RWPE2 (cell line): Measurements from ENCODE around the gene ZNF385A.

ENCODE experiments used
- ATAC-seq: fragments of 200-7000 bp; cut with Tn5 transposase; 3 replicates; pipeline ENCODE4 v1.9.1; 2021; ENCODE audit warnings: low read depth
- DNase-seq: peaks from one replicate; pipeline ENCODE4 v3.0.0-alpha.2; 2020; ENCODE audit warnings: low spot score
- H3K27ac ChIP-seq: fragments of 450-650 bp; 2 replicates; pipeline ENCODE4 v1.5.1; 2017; ENCODE audit warnings: mild to moderate bottlenecking; ENCODE audit not compliant: poor library complexity, severe bottlenecking
- H3K27me3 ChIP-seq: fragments of 250-450 bp; sonication (Bioruptor Pico); 2 replicates; pipeline ENCODE4 v1.5.1; 2021; ENCODE audit warnings: mild to moderate bottlenecking, moderate library complexity; ENCODE audit not compliant: insufficient read depth, poor library complexity, severe bottlenecking
- H3K36me3 ChIP-seq: fragments of 250-450 bp; sonication (Bioruptor Pico); 2 replicates; pipeline ENCODE4 v1.5.1; 2020; ENCODE audit warnings: low read depth, mild to moderate bottlenecking, moderate library complexity
- H3K4me1 ChIP-seq: fragments of 250-450 bp; sonication (Bioruptor Pico); 2 replicates; pipeline ENCODE4 v1.5.1; 2021; ENCODE audit warnings: mild to moderate bottlenecking, moderate library complexity; ENCODE audit not compliant: insufficient read depth, poor library complexity, severe bottlenecking
- H3K4me3 ChIP-seq: fragments of 250-450 bp; sonication (Bioruptor Pico); 2 replicates; pipeline ENCODE4 v1.5.1; 2021; ENCODE audit warnings: mild to moderate bottlenecking, moderate library complexity; ENCODE audit not compliant: severe bottlenecking
- H3K9me3 ChIP-seq: fragments of 250-450 bp; sonication (Bioruptor Pico); 2 replicates; pipeline ENCODE4 v1.5.1; 2021; ENCODE audit warnings: mild to moderate bottlenecking, moderate library complexity; ENCODE audit not compliant: severe bottlenecking
- TF ChIP-seq, protein P1 (sequence below): fragments of 450-650 bp; IDR thresholded peaks from one replicate; pipeline ENCODE4 v1.5.1; 2017; ENCODE audit warnings: mild to moderate bottlenecking, moderate library complexity; ENCODE audit not compliant: poor library complexity, severe bottlenecking

Gene ZNF385A

DNA sequence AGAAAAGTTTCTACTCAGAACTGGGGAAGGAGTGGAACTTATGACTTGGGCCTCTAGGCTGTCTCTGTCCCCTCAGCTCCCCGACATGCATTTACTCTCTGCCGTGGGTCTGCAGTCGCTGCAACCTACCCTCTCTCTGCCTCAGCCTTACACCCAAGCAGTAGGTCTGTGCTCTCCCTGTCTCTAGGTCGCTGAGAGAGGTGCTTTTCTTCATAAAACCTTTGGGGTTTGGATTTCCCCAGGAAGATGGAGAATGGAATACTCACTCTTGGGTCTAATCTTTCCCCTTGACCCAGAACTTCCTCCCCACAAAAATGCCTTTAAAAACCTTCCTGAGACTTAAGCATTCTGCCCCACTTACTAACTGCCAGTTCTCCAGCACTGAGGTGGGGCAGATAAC, 33.2 kb downstream of the ZNF385A start:
- Histone ChIP-seq H3K27me3 (no peaks in the 10 kb centered on the region), H3K27ac (no peak overlapping the region), H3K4me3 (no peak overlapping the region), H3K36me3 (peaks cover 55% of the 10 kb centered on the region), H3K4me1 (no peaks in the 10 kb centered on the region), H3K9me3 (no peaks in the 10 kb centered on the region)
- DNase-seq, result no peak
- TF ChIP-seq, protein P1, sequence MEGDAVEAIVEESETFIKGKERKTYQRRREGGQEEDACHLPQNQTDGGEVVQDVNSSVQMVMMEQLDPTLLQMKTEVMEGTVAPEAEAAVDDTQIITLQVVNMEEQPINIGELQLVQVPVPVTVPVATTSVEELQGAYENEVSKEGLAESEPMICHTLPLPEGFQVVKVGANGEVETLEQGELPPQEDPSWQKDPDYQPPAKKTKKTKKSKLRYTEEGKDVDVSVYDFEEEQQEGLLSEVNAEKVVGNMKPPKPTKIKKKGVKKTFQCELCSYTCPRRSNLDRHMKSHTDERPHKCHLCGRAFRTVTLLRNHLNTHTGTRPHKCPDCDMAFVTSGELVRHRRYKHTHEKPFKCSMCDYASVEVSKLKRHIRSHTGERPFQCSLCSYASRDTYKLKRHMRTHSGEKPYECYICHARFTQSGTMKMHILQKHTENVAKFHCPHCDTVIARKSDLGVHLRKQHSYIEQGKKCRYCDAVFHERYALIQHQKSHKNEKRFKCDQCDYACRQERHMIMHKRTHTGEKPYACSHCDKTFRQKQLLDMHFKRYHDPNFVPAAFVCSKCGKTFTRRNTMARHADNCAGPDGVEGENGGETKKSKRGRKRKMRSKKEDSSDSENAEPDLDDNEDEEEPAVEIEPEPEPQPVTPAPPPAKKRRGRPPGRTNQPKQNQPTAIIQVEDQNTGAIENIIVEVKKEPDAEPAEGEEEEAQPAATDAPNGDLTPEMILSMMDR, result no peak
- ATAC-seq, result no peak

DNA sequence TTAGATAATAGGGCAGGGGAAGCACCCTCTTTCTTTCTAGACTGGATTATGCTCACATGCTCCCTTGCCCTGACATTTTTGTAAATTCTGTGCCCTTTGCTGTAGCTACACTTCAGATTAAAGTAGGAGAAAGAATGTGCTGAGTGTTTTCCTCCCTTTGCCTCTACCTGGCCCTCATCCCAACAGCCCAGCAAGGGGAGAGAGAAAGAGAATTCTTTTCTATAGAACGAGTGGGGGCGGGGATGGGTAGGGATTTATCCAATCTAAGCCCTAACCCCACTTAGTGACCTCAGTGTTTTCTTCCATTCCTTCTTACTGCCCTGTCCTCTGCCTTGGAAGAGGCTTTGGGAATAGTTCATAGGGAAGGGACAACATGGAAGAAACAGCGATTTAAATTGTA, 33.8 kb downstream of the ZNF385A start:
- no peak overlapping the region for H3K4me3 ChIP-seq
- H3K9me3 ChIP-seq, result no peaks in the 10 kb centered on the region
- TF ChIP-seq, protein P1, result no peak
- no peak for ATAC-seq
- no peaks in the 10 kb centered on the region for H3K27me3 ChIP-seq
- peaks cover 59% of the 10 kb centered on the region for H3K36me3 ChIP-seq
- H3K27ac ChIP-seq, result no peak overlapping the region
- no peak for DNase-seq
- H3K4me1 ChIP-seq, result no peaks in the 10 kb centered on the region

DNA sequence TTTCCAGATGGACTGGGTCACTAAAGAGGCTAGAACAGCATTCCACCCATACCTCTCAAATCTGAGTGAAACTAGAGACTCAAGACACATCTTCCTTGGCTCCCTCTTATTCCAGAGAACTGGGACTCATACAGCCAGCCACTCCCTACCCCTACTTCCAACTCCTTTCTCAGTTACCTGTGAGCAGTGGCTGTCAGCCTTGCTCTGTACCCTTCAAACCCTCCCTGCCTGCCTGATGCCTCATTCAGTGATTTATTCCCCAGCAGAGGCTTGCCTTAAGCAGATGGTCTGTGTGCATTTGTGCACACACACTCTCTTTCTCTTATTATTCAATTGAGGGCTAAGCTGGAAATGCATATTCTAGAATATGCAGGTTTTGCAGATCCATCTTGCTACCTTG, 34.9 kb downstream of the ZNF385A start:
- TF ChIP-seq, protein P1, result no peak
- Histone ChIP-seq H3K4me3 (no peak overlapping the region), H3K4me1 (no peaks in the 10 kb centered on the region)

DNA sequence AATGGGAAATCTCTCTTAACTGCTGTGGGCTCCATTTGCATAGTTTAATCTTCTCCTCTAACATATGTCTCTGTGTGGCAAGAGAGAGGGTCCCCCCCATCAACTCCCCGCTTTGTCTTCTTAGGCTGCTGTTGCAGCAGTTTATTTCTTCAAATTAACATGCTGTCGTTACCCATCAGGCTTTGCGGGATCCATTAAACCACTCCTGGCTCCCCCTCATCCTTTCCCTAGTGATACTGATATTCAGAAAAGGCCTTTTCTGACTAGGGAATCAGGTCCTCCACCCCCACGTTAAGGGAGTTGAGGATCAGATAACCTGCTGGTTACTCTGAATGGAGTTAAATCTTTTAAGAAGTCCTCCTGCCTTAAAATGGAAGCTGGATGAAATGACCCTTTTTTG, 35.5 kb downstream of the ZNF385A start:
- H3K4me1 ChIP-seq, result no peaks in the 10 kb centered on the region
- H3K27me3 ChIP-seq, result no peaks in the 10 kb centered on the region
- ATAC-seq, result no peak
- no peak overlapping the region for H3K27ac ChIP-seq
- peaks cover 73% of the 10 kb centered on the region for H3K36me3 ChIP-seq
- TF ChIP-seq, protein P1, result no peak
- no peaks in the 10 kb centered on the region for H3K9me3 ChIP-seq
- no peak overlapping the region for H3K4me3 ChIP-seq
- DNase-seq, result no peak

More for the DNA sequence above, 34.9 kb downstream of the ZNF385A start:
- H3K36me3 ChIP-seq, result peaks cover 69% of the 10 kb centered on the region
- no peaks in the 10 kb centered on the region for H3K27me3 ChIP-seq
- H3K9me3 ChIP-seq, result no peaks in the 10 kb centered on the region
- H3K27ac ChIP-seq, result no peak overlapping the region
- ATAC-seq (no peak), DNase-seq (no peak)

DNA sequence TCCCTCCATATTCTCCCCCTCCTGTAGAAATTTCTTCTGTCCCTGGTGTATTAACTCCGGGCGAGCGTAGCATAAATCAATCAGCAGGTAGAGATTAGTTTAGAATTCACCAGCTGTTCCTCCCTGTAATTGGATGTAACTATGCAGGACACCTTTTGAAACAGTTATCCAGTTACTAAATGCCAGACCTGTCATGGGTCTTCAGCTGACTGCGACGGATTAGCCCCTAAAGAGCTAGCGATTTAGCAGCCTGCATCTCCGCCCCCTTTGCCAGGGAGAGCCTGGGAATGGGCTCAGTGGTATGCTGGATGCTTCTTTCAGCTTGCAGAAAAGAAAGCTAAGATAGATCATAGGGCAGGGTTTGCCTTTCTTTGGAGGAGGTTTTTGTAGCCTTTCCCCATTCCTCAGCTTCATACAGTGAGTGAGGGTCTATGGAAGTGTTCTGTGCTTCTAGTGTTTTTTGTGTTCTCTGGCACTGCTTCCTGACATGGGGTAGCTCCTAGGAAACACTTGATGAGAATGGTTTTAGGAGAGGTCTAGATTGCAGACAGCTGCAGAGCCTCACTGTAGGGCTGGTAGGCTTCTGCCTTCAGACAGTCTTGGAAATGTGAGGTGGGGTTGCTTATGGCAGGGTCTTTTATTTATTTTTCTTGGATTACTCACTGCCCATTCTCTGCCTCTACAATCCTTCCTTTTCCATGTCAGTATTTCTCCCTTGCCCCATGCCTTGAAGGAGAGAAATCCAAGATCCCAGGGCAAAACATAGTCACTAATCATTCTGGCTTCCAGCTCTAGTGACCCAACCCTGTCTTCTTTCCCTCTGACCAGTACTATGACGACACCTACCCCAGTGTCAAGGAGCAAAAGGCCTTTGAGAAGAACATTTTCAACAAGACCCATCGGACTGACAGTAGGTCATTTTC, 42.9 kb downstream of the ZNF385A start:
- H3K27ac ChIP-seq, result no peak overlapping the region
- H3K4me1 ChIP-seq, result no peaks in the 10 kb centered on the region
- no peak overlapping the region for H3K4me3 ChIP-seq
- DNase-seq (no peak), ATAC-seq (no peak)
- TF ChIP-seq, protein P1, result no peak
- no peaks in the 10 kb centered on the region for H3K9me3 ChIP-seq
- no peaks in the 10 kb centered on the region for H3K27me3 ChIP-seq
- peaks cover 82% of the 10 kb centered on the region for H3K36me3 ChIP-seq
